Measurements from ENCODE around the gene SLC38A4. TPM values are rescaled to one million over a fixed set of nuclear protein-coding genes. Genes with fewer than 3 reads are reported as not detected.

The SLC38A4 gene
- polyA plus RNA-seq, 3 donors: not detected

DNA sequence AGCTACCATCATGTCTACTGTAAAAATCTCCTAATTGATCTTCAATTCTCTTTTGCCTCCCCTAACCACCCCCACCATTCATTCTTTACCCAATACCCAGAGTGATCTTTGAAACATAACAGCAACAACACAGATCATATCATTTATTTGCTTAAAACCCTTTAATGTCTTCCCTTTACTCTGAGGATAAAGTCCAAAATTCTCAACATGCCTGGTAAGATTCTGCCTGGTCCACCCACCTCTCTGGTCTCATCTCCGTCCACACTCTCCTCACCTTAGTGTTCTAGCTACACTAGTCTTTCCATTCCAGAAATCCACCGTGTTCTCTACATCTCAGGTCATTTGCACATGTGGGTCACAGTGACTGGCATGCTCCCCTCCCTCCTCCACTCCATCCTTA is 27.7 kb downstream of the SLC38A4 start:
- H3K27ac Mint-ChIP-seq: peak overlapping the region in 1 of 7 donors; percentile 5
- H3K9me3 Mint-ChIP-seq: peaks cover 0 to 8% (median 3%) of the 10 kb centered on the region in 7 donors
- Histone ChIP-seq H3K9me3 (replicated peaks in 1 of 2; ENCODE audit: control insufficient read depth in 1 of 2, insufficient read depth in 1 of 2, low read length in 2 of 2) (no peaks in the 10 kb centered on the region), H3K9ac (ENCODE audit: insufficient read depth, low read length, poor library complexity, severe bottlenecking) (no peak overlapping the region), H3K4me3 (replicated peaks in 1 of 3; ENCODE audit: low read depth in 2 of 3, low read length in 3 of 3) (no peak overlapping the region), H4K20me1 (ENCODE audit: insufficient read depth, low read length) (no peaks in the 10 kb centered on the region), H3K27ac (ENCODE audit: low read depth in 1 of 2, low read length in 2 of 2) (no peak overlapping the region), H3K36me3 (replicated peaks in 1 of 2; ENCODE audit: control insufficient read depth in 1 of 2, insufficient read depth in 2 of 2, low read length in 2 of 2) (no peaks in the 10 kb centered on the region), H3K4me2 (replicated peaks; ENCODE audit: extremely low read depth, low read length, poor library complexity, severe bottlenecking) (no peak overlapping the region), H3K79me2 (ENCODE audit: insufficient read depth, low read length) (no peaks in the 10 kb centered on the region), H3K4me1 (ENCODE audit: control insufficient read depth in 1 of 2, insufficient read depth in 2 of 2, low read length in 2 of 2) (no peaks in the 10 kb centered on the region), H2AFZ (ENCODE audit: insufficient read depth, low read depth, low read length, poor library complexity, severe bottlenecking) (no peak overlapping the region), H3K27me3 (ENCODE audit: control insufficient read depth in 2 of 2, insufficient read depth in 2 of 2, low read length in 2 of 2) (no peaks in the 10 kb centered on the region)
- H3K36me3 Mint-ChIP-seq: no peaks in the 10 kb centered on the region
- no peaks in the 10 kb centered on the region for H3K27me3 Mint-ChIP-seq (ENCODE audit: low read depth in 3 of 3)
- DNase-seq: no peak
- intact Hi-C loops (cut with micrococcal nuclease): no loop called here
- no peak overlapping the region for H3K4me3 Mint-ChIP-seq
- WGBS (ENCODE audit: insufficient coverage): 100% methylated on average over 2 of the region's 2 CpGs
- H3K4me1 Mint-ChIP-seq: no peaks in the 10 kb centered on the region
- TF ChIP-seq CTCF (IDR thresholded peaks at IDR 0.05): no peak

- 100% methylated on average over 1 of the region's 4 CpGs for WGBS (ENCODE audit: insufficient coverage)
- H3K4me3 Mint-ChIP-seq: no peak overlapping the region
- Histone ChIP-seq H3K4me1 (ENCODE audit: control insufficient read depth in 1 of 2, insufficient read depth in 2 of 2, low read length in 2 of 2) (no peaks in the 10 kb centered on the region), H3K9me3 (replicated peaks in 1 of 2; ENCODE audit: control insufficient read depth in 1 of 2, insufficient read depth in 1 of 2, low read length in 2 of 2) (no peaks in the 10 kb centered on the region), H3K4me2 (replicated peaks; ENCODE audit: extremely low read depth, low read length, poor library complexity, severe bottlenecking) (no peak overlapping the region), H3K9ac (ENCODE audit: insufficient read depth, low read length, poor library complexity, severe bottlenecking) (no peak overlapping the region), H3K4me3 (replicated peaks in 1 of 3; ENCODE audit: low read depth in 2 of 3, low read length in 3 of 3) (no peak overlapping the region), H3K27me3 (ENCODE audit: control insufficient read depth in 2 of 2, insufficient read depth in 2 of 2, low read length in 2 of 2) (no peaks in the 10 kb centered on the region), H3K79me2 (ENCODE audit: insufficient read depth, low read length) (no peaks in the 10 kb centered on the region), H4K20me1 (ENCODE audit: insufficient read depth, low read length) (no peaks in the 10 kb centered on the region), H3K27ac (ENCODE audit: low read depth in 1 of 2, low read length in 2 of 2) (no peak overlapping the region), H3K36me3 (replicated peaks in 1 of 2; ENCODE audit: control insufficient read depth in 1 of 2, insufficient read depth in 2 of 2, low read length in 2 of 2) (no peaks in the 10 kb centered on the region), H2AFZ (ENCODE audit: insufficient read depth, low read depth, low read length, poor library complexity, severe bottlenecking) (no peak overlapping the region)
- no peaks in the 10 kb centered on the region for H3K36me3 Mint-ChIP-seq
- no peaks in the 10 kb centered on the region for H3K4me1 Mint-ChIP-seq
- H3K9me3 Mint-ChIP-seq: peaks cover 0 to 8% (median 3%) of the 10 kb centered on the region in 7 donors
- intact Hi-C loops (cut with micrococcal nuclease): no loop called here
- no peaks in the 10 kb centered on the region for H3K27me3 Mint-ChIP-seq (ENCODE audit: low read depth in 3 of 3)
- H3K27ac Mint-ChIP-seq: no peak overlapping the region
- no peak for TF ChIP-seq CTCF (IDR thresholded peaks at IDR 0.05)
- no peak for DNase-seq
Measured at GRCh38 chr12:46795988-46796387, 29.8 kb downstream of the SLC38A4 start.

Measured in CD14-positive monocyte (primary cell).